Breast epithelium (tissue), 3 donors: Measurements from ENCODE around the gene CEP164.

Source experiments
- CTCF ChIP-seq, 3 donors: fragments of 450-650 bp; IDR thresholded peaks; one replicate each; pipeline ENCODE4 v1.5.1; 2016 to 2017; ENCODE audit warnings: antibody characterized with exemption in 3 of 3, mild to moderate bottlenecking in 3 of 3, moderate library complexity in 3 of 3
- POLR2A ChIP-seq: fragments of 450-650 bp; IDR thresholded peaks from one replicate; pipeline ENCODE4 v1.6.1; 2016; ENCODE audit warnings: antibody characterized with exemption, mild to moderate bottlenecking, moderate library complexity

GRCh38 chr11:117438371-117439000, 110.8 kb downstream of the CEP164 start:
- TF ChIP-seq POLR2A (no peak), CTCF (IDR thresholded peaks at IDR 0.05) (no peak)
